ENCODE measurements around the gene USP32.

GRCh38 chr17:60230358-60230757 is 161.6 kb downstream of the USP32 start:
- TF ChIP-seq HMGXB4 (CRISPR knock-in tag; IDR thresholded peaks at IDR 0.05) (no peak), SMAD4 (CRISPR knock-in tag; IDR thresholded peaks at IDR 0.05) (no peak), ZNF423 (CRISPR knock-in tag; IDR thresholded peaks at IDR 0.05) (no peak), IRF2 (CRISPR knock-in tag; IDR thresholded peaks at IDR 0.05; ENCODE audit: borderline replicate concordance, low read depth) (no peak), CREM (CRISPR knock-in tag; IDR thresholded peaks at IDR 0.05) (no peak), ATF2 (CRISPR knock-in tag; IDR thresholded peaks at IDR 0.05; ENCODE audit: borderline replicate concordance, low read depth) (no peak), RORB (CRISPR knock-in tag; IDR thresholded peaks at IDR 0.05) (no peak)
- TF ChIP-seq, protein P1, sequence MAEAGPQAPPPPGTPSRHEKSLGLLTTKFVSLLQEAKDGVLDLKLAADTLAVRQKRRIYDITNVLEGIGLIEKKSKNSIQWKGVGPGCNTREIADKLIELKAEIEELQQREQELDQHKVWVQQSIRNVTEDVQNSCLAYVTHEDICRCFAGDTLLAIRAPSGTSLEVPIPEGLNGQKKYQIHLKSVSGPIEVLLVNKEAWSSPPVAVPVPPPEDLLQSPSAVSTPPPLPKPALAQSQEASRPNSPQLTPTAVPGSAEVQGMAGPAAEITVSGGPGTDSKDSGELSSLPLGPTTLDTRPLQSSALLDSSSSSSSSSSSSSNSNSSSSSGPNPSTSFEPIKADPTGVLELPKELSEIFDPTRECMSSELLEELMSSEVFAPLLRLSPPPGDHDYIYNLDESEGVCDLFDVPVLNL (CRISPR knock-in tag; IDR thresholded peaks at IDR 0.05; ENCODE audit: borderline replicate concordance, low read depth) = no peak
- TF ChIP-seq, protein P2, sequence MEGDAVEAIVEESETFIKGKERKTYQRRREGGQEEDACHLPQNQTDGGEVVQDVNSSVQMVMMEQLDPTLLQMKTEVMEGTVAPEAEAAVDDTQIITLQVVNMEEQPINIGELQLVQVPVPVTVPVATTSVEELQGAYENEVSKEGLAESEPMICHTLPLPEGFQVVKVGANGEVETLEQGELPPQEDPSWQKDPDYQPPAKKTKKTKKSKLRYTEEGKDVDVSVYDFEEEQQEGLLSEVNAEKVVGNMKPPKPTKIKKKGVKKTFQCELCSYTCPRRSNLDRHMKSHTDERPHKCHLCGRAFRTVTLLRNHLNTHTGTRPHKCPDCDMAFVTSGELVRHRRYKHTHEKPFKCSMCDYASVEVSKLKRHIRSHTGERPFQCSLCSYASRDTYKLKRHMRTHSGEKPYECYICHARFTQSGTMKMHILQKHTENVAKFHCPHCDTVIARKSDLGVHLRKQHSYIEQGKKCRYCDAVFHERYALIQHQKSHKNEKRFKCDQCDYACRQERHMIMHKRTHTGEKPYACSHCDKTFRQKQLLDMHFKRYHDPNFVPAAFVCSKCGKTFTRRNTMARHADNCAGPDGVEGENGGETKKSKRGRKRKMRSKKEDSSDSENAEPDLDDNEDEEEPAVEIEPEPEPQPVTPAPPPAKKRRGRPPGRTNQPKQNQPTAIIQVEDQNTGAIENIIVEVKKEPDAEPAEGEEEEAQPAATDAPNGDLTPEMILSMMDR (IDR thresholded peaks at IDR 0.05) = no peak
- TF ChIP-seq, protein P3, sequence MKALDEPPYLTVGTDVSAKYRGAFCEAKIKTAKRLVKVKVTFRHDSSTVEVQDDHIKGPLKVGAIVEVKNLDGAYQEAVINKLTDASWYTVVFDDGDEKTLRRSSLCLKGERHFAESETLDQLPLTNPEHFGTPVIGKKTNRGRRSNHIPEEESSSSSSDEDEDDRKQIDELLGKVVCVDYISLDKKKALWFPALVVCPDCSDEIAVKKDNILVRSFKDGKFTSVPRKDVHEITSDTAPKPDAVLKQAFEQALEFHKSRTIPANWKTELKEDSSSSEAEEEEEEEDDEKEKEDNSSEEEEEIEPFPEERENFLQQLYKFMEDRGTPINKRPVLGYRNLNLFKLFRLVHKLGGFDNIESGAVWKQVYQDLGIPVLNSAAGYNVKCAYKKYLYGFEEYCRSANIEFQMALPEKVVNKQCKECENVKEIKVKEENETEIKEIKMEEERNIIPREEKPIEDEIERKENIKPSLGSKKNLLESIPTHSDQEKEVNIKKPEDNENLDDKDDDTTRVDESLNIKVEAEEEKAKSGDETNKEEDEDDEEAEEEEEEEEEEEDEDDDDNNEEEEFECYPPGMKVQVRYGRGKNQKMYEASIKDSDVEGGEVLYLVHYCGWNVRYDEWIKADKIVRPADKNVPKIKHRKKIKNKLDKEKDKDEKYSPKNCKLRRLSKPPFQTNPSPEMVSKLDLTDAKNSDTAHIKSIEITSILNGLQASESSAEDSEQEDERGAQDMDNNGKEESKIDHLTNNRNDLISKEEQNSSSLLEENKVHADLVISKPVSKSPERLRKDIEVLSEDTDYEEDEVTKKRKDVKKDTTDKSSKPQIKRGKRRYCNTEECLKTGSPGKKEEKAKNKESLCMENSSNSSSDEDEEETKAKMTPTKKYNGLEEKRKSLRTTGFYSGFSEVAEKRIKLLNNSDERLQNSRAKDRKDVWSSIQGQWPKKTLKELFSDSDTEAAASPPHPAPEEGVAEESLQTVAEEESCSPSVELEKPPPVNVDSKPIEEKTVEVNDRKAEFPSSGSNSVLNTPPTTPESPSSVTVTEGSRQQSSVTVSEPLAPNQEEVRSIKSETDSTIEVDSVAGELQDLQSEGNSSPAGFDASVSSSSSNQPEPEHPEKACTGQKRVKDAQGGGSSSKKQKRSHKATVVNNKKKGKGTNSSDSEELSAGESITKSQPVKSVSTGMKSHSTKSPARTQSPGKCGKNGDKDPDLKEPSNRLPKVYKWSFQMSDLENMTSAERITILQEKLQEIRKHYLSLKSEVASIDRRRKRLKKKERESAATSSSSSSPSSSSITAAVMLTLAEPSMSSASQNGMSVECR (CRISPR knock-in tag; IDR thresholded peaks at IDR 0.05; ENCODE audit: borderline replicate concordance) = no peak
- TF ChIP-seq, protein P4, sequence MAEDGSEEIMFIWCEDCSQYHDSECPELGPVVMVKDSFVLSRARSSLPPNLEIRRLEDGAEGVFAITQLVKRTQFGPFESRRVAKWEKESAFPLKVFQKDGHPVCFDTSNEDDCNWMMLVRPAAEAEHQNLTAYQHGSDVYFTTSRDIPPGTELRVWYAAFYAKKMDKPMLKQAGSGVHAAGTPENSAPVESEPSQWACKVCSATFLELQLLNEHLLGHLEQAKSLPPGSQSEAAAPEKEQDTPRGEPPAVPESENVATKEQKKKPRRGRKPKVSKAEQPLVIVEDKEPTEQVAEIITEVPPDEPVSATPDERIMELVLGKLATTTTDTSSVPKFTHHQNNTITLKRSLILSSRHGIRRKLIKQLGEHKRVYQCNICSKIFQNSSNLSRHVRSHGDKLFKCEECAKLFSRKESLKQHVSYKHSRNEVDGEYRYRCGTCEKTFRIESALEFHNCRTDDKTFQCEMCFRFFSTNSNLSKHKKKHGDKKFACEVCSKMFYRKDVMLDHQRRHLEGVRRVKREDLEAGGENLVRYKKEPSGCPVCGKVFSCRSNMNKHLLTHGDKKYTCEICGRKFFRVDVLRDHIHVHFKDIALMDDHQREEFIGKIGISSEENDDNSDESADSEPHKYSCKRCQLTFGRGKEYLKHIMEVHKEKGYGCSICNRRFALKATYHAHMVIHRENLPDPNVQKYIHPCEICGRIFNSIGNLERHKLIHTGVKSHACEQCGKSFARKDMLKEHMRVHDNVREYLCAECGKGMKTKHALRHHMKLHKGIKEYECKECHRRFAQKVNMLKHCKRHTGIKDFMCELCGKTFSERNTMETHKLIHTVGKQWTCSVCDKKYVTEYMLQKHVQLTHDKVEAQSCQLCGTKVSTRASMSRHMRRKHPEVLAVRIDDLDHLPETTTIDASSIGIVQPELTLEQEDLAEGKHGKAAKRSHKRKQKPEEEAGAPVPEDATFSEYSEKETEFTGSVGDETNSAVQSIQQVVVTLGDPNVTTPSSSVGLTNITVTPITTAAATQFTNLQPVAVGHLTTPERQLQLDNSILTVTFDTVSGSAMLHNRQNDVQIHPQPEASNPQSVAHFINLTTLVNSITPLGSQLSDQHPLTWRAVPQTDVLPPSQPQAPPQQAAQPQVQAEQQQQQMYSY (CRISPR knock-in tag; IDR thresholded peaks at IDR 0.05) = no peak

All from WTC11 (cell line).